NCI-H2227 treated with DMSO at 0.1 percent for 48 hours (cell line): ENCODE results near the gene IQGAP2.

Experiments used
- DNase-seq: peaks from one replicate; lab custom pipeline; 2025; lab: John Stamatoyannopoulos, UW

IQGAP2 gene

GRCh38 chr5:76385540-76385939, 17.5 kb upstream of the IQGAP2 start:
- no peak for DNase-seq

GRCh38 chr5:76386360-76386759, 16.7 kb upstream of the IQGAP2 start:
- DNase-seq: no peak

- DNase-seq: no peak
Observed at GRCh38 chr5:76388236-76388635, 14.8 kb upstream of the IQGAP2 start.

GRCh38 chr5:76388791-76389512, 14.1 kb upstream of the IQGAP2 start:
- no peak for DNase-seq

GRCh38 chr5:76389513-76390154, 13.5 kb upstream of the IQGAP2 start:
- DNase-seq: no peak

GRCh38 chr5:76391014-76391413, 12.1 kb upstream of the IQGAP2 start:
- no peak for DNase-seq

- DNase-seq: no peak
Observed at GRCh38 chr5:76393035-76393680, 9.9 kb upstream of the IQGAP2 start.

- DNase-seq: no peak
Observed at GRCh38 chr5:76397200-76397599, 5.9 kb upstream of the IQGAP2 start.

- no peak for DNase-seq
Observed at GRCh38 chr5:76399268-76399667, 3.8 kb upstream of the IQGAP2 start.

- DNase-seq: no peak
Observed at GRCh38 chr5:76400466-76400865, 2.6 kb upstream of the IQGAP2 start.

GRCh38 chr5:76401801-76402250, 1.3 kb upstream of the IQGAP2 start:
- no peak for DNase-seq

GRCh38 chr5:76402251-76402885, 717 bp upstream of the IQGAP2 start:
- no peak for DNase-seq

- no peak for DNase-seq
Observed at GRCh38 chr5:76403766-76404222, 709 bp downstream of the IQGAP2 start.

GRCh38 chr5:76404223-76405211, 1.4 kb downstream of the IQGAP2 start:
- DNase-seq: no peak

GRCh38 chr5:76406014-76406413, 2.9 kb downstream of the IQGAP2 start:
- no peak for DNase-seq

- no peak for DNase-seq
Observed at GRCh38 chr5:76406673-76407072, 3.6 kb downstream of the IQGAP2 start.

- no peak for DNase-seq
Observed at GRCh38 chr5:76408104-76408654, 5.1 kb downstream of the IQGAP2 start.

- no peak for DNase-seq
Observed at GRCh38 chr5:76412511-76412910, 9.4 kb downstream of the IQGAP2 start.

GRCh38 chr5:76413746-76414145, 10.7 kb downstream of the IQGAP2 start:
- DNase-seq: no peak

- DNase-seq: no peak
Observed at GRCh38 chr5:76414788-76415187, 11.7 kb downstream of the IQGAP2 start.

- no peak for DNase-seq
Observed at GRCh38 chr5:76415855-76416254, 12.8 kb downstream of the IQGAP2 start.
